ENCODE data around the gene DDX24. TPM values are rescaled to one million over a fixed set of nuclear protein-coding genes. Genes with fewer than 3 reads are reported as not detected.

Gene DDX24
- total RNA-seq, 1 donor from 2014 or later = 191 TPM

- peaks cover 16% of the 10 kb centered on the region for H3K4me1 ChIP-seq
- H3K27ac ChIP-seq = no peak overlapping the region
- H3K4me3 ChIP-seq = no peak overlapping the region
- peaks cover 100% of the 10 kb centered on the region for H3K36me3 ChIP-seq
- ATAC-seq (no peak), DNase-seq (no peak)
- no peaks in the 10 kb centered on the region for H3K9me3 ChIP-seq
- intact Hi-C loops (cut with DNase I) = no loop called here
- no peak for TF ChIP-seq CTCF (IDR thresholded peaks at IDR 0.05)
- no peaks in the 10 kb centered on the region for H3K27me3 ChIP-seq
These were observed 26.1 kb downstream of the DDX24 start for GRCh38 chr14:94054936-94055335.

GRCh38 chr14:94054401-94054800 lies 26.6 kb downstream of the DDX24 start:
- no peak for DNase-seq
- intact Hi-C loops (cut with DNase I) = no loop called here
- H3K27ac ChIP-seq = no peak overlapping the region
- no peak for TF ChIP-seq CTCF (IDR thresholded peaks at IDR 0.05)
- no peaks in the 10 kb centered on the region for H3K27me3 ChIP-seq
- peaks cover 16% of the 10 kb centered on the region for H3K4me1 ChIP-seq
- H3K9me3 ChIP-seq = no peaks in the 10 kb centered on the region
- peaks cover 100% of the 10 kb centered on the region for H3K36me3 ChIP-seq
- no peak overlapping the region for H3K4me3 ChIP-seq
- no peak for ATAC-seq

- TF ChIP-seq CTCF (IDR thresholded peaks at IDR 0.05) = no peak
- Histone ChIP-seq H3K36me3 (peaks cover 100% of the 10 kb centered on the region), H3K4me1 (peaks cover 9% of the 10 kb centered on the region), H3K4me3 (no peak overlapping the region), H3K27ac (no peak overlapping the region), H3K9me3 (no peaks in the 10 kb centered on the region), H3K27me3 (no peaks in the 10 kb centered on the region)
- ATAC-seq (no peak), DNase-seq (no peak)
- intact Hi-C loops (cut with DNase I) = no loop called here
These were observed 28.3 kb downstream of the DDX24 start for GRCh38 chr14:94052662-94053061.

GRCh38 chr14:94052199-94052598 lies 28.8 kb downstream of the DDX24 start:
- no peaks in the 10 kb centered on the region for H3K9me3 ChIP-seq
- intact Hi-C loops (cut with DNase I) = no loop called here
- TF ChIP-seq CTCF (IDR thresholded peaks at IDR 0.05) = no peak
- no peaks in the 10 kb centered on the region for H3K27me3 ChIP-seq
- peaks cover 4% of the 10 kb centered on the region for H3K4me1 ChIP-seq
- ATAC-seq (no peak), DNase-seq (no peak)
- no peak overlapping the region for H3K27ac ChIP-seq
- peaks cover 100% of the 10 kb centered on the region for H3K36me3 ChIP-seq
- no peak overlapping the region for H3K4me3 ChIP-seq

GRCh38 chr14:94051779-94052178 lies 29.2 kb downstream of the DDX24 start:
- peak; percentile 38 for DNase-seq
- intact Hi-C loops (cut with DNase I) = no loop called here

More at GRCh38 chr14:94051779-94052178, 29.2 kb downstream of the DDX24 start:
- H3K4me1 ChIP-seq = peaks cover under 1% of the 10 kb centered on the region
- H3K4me3 ChIP-seq = no peak overlapping the region
- H3K27me3 ChIP-seq = no peaks in the 10 kb centered on the region
- ATAC-seq = no peak
- no peak overlapping the region for H3K27ac ChIP-seq
- peaks cover 100% of the 10 kb centered on the region for H3K36me3 ChIP-seq
- H3K9me3 ChIP-seq = no peaks in the 10 kb centered on the region
- no peak for TF ChIP-seq CTCF (IDR thresholded peaks at IDR 0.05)

Data from upper lobe of right lung (tissue), 1 donor.